ENCODE measurements around the gene SFMBT2. TPM values are rescaled to one million over a fixed set of nuclear protein-coding genes. Genes with fewer than 3 reads are reported as not detected.

SFMBT2 gene
- total and polyA plus RNA-seq, 2 of the 13 experiments (the other 11 are each of a cell fraction or from before 2014, with no cell fraction given): 0.01 to 0.02 TPM

DNA sequence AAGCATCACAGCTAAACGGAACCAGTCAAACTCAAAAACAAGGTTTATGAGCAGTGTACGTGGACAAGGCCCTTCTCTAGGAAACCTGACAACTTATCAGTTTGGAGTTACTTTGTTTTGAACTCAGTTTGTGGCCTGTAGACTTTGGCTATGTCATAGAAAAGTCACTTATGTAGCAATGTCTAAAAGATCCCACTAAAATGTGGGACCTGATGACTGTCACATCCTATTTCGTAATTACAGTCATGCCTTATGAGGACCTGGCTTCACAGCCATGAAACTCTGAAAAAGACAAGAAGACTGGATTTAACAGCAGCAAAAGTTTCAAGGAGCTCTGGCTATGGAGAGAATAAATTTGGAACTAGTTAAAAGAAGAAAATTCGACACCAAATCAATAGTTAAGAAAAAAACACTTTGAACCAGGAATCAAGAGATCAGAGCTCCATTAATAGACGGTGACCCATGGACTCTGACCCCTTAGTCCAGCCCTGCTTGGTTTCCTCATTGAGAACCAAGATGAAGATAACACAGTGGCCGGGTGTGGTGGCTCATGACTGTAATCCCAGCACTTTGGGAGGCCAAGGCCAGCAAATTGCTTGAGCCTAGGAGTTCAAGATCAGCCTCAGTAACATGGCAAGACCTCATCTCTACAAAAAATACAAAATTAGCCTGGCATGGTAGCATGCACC, 204.3 kb downstream of the SFMBT2 start:
- CTCF ChIA-PET (ENCODE audit: low intra/inter-chr PET ratio, low total read pairs): no interaction called here
- WGBS (ENCODE audit: low lambda C conversion rate): 1% methylated on average over 6 of the region's 6 CpGs
- Histone ChIP-seq H3K27ac (ENCODE audit: extremely low read length, insufficient read depth, low read length) (no peak overlapping the region), H2AFZ (ENCODE audit: low read length) (no peak overlapping the region), H3K9ac (ENCODE audit: insufficient read depth, low read depth, low read length) (no peak overlapping the region), H3K36me3 (replicated peaks in 1 of 2; ENCODE audit: control insufficient read depth in 1 of 2, insufficient read depth in 2 of 2, low read length in 2 of 2) (no peaks in the 10 kb centered on the region), H3K4me3 (replicated peaks in 1 of 3; ENCODE audit: insufficient read depth in 1 of 3, low read depth in 2 of 3, low read length in 3 of 3) (no peak overlapping the region), H3K4me2 (ENCODE audit: low read depth, low read length) (no peak overlapping the region), H3K79me2 (ENCODE audit: insufficient read depth, low read length) (no peaks in the 10 kb centered on the region), H3K27me3 (ENCODE audit: control insufficient read depth in 1 of 2, insufficient read depth in 2 of 2, low read length in 2 of 2) (peaks cover 2 to 5% of the 10 kb centered on the region in 2 experiments; a peak in 1 of 5 replicates), H3K4me1 (ENCODE audit: insufficient read depth, low read length) (peaks cover 7% of the 10 kb centered on the region; the same call in 1 of the 2 replicates), H4K20me1 (ENCODE audit: insufficient read depth, low read length) (no peaks in the 10 kb centered on the region), H3K9me3 (ENCODE audit: low read length) (no peaks in the 10 kb centered on the region)
- no TSS peak for BruUV-seq (replicated peaks)
- FAIRE-seq (no peak), ATAC-seq (no peak), DNase-seq (ENCODE audit: low spot score) (no peak)
- TF ChIP-seq MXI1 (IDR thresholded peaks at IDR 0.05; ENCODE audit: borderline replicate concordance, low read depth, low read length) (no peak), JUND (CRISPR knock-in tag; IDR thresholded peaks at IDR 0.05) (no peak)
- in situ Hi-C loops (cut with HindIII; ENCODE audit: extremely low pct_ligation_motif_present, low pct_unique_long_range_greater_than_20kb) (no loop called here), intact Hi-C loops (cut with micrococcal nuclease; ENCODE audit: unreplicated experiment) (no loop called here)
- POLR2A ChIA-PET: no interaction called here

DNA sequence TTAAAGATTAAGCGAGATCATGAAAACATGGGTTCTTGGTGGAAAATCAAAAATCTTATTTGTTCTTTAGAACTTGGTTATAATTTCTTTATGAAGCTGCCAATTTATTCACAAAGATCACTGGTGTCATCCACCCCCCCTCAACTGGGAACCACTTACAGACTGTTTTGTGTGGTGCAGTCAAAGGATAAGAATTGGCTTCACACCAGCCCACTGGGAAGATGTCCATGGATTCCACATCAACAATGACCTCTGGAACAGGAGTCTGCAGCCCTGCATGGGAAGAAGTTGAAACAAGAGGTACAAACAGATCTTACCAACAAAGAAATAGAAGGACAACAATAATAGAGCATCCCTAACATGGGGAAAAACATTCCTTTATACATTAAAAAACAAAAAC, 205.2 kb downstream of the SFMBT2 start:
- in situ Hi-C loops (cut with HindIII; ENCODE audit: extremely low pct_ligation_motif_present, low pct_unique_long_range_greater_than_20kb): no loop called here

More for the DNA sequence above, 205.2 kb downstream of the SFMBT2 start:
- POLR2A ChIA-PET: no interaction called here
- FAIRE-seq (no peak), ATAC-seq (no peak), DNase-seq (ENCODE audit: low spot score) (no peak)
- peaks cover 2 to 5% of the 10 kb centered on the region in 2 experiments; a peak in 1 of 5 replicates for H3K27me3 ChIP-seq (ENCODE audit: control insufficient read depth in 1 of 2, insufficient read depth in 2 of 2, low read length in 2 of 2)
- H3K79me2 ChIP-seq (ENCODE audit: insufficient read depth, low read length): no peaks in the 10 kb centered on the region
- CTCF ChIA-PET (ENCODE audit: low intra/inter-chr PET ratio, low total read pairs): no interaction called here
- H3K4me3 ChIP-seq (replicated peaks in 1 of 3; ENCODE audit: insufficient read depth in 1 of 3, low read depth in 2 of 3, low read length in 3 of 3): no peak overlapping the region
- H3K4me2 ChIP-seq (ENCODE audit: low read depth, low read length): no peak overlapping the region
- no peak for TF ChIP-seq ZNF350 (CRISPR knock-in tag; IDR thresholded peaks at IDR 0.05; ENCODE audit: borderline replicate concordance, low read depth)
- TF ChIP-seq ZNF263 (CRISPR knock-in tag; IDR thresholded peaks at IDR 0.05): no peak
- TF ChIP-seq, protein P1, sequence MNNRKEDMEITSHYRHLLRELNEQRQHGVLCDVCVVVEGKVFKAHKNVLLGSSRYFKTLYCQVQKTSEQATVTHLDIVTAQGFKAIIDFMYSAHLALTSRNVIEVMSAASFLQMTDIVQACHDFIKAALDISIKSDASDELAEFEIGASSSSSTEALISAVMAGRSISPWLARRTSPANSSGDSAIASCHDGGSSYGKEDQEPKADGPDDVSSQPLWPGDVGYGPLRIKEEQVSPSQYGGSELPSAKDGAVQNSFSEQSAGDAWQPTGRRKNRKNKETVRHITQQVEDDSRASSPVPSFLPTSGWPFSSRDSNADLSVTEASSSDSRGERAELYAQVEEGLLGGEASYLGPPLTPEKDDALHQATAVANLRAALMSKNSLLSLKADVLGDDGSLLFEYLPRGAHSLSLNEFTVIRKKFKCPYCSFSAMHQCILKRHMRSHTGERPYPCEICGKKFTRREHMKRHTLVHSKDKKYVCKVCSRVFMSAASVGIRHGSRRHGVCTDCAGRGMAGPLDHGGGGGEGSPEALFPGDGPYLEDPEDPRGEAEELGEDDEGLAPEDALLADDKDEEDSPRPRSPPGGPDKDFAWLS (CRISPR knock-in tag; IDR thresholded peaks at IDR 0.05; ENCODE audit: borderline replicate concordance): no peak
- no peak overlapping the region for H3K27ac ChIP-seq (ENCODE audit: extremely low read length, insufficient read depth, low read length)
- H4K20me1 ChIP-seq (ENCODE audit: insufficient read depth, low read length): no peaks in the 10 kb centered on the region
- peaks cover 7% of the 10 kb centered on the region; the same call in 1 of the 2 replicates for H3K4me1 ChIP-seq (ENCODE audit: insufficient read depth, low read length)
- H2AFZ ChIP-seq (ENCODE audit: low read length): no peak overlapping the region
- intact Hi-C loops (cut with micrococcal nuclease; ENCODE audit: unreplicated experiment): no loop called here
- BruUV-seq (replicated peaks): no TSS peak
- H3K36me3 ChIP-seq (replicated peaks in 1 of 2; ENCODE audit: control insufficient read depth in 1 of 2, insufficient read depth in 2 of 2, low read length in 2 of 2): no peaks in the 10 kb centered on the region
- no peaks in the 10 kb centered on the region for H3K9me3 ChIP-seq (ENCODE audit: low read length)
- H3K9ac ChIP-seq (ENCODE audit: insufficient read depth, low read depth, low read length): no peak overlapping the region
- WGBS (ENCODE audit: low lambda C conversion rate): 51% methylated on average over 1 of the region's 1 CpG

All from HepG2 (cell line).